GM23248 (cell line): ENCODE data around the gene THAP5. TPM values are rescaled to one million over a fixed set of nuclear protein-coding genes. Genes with fewer than 3 reads are reported as not detected.

ENCODE experiments used
- DNase-seq: peaks from one replicate; pipeline ENCODE4 v3.0.0-alpha.2; 2015
- H2AFZ ChIP-seq: fragments of 200-600 bp; sonication (generic); 2 replicates; pipeline ENCODE4 v1.6.1; 2016; ENCODE audit warnings: antibody characterized with exemption
- H3F3A ChIP-seq: fragments of 200-600 bp; sonication (generic); 2 replicates; pipeline ENCODE4 v1.6.1; 2016; ENCODE audit warnings: mild to moderate bottlenecking, antibody characterized with exemption, mixed run types; ENCODE audit not compliant: insufficient read depth
- H3K27ac ChIP-seq: fragments of 200-600 bp; sonication (generic); 2 replicates; pipeline ENCODE4 v1.5.1; 2016; ENCODE audit warnings: mild to moderate bottlenecking
- H3K27me3 ChIP-seq: fragments of 200-600 bp; sonication (generic); replicated peaks from 2 replicates; pipeline ENCODE4 v1.6.1; 2016; ENCODE audit warnings: mild to moderate bottlenecking; ENCODE audit not compliant: insufficient read depth
- H3K36me3 ChIP-seq: fragments of 200-600 bp; sonication (generic); 2 replicates; pipeline ENCODE4 v1.6.1; 2016; ENCODE audit warnings: low read depth, mild to moderate bottlenecking
- H3K4me1 ChIP-seq: fragments of 200-600 bp; sonication (generic); 2 replicates; pipeline ENCODE4 v1.6.1; 2016; ENCODE audit warnings: mild to moderate bottlenecking; ENCODE audit not compliant: insufficient read depth
- H3K4me2 ChIP-seq: fragments of 200-600 bp; sonication (generic); one replicate; pipeline ENCODE4 v1.6.1; 2016; ENCODE audit warnings: mild to moderate bottlenecking; ENCODE audit not compliant: unreplicated experiment
- H3K4me3 ChIP-seq: fragments of 200-600 bp; sonication (generic); 2 replicates; pipeline ENCODE4 v1.5.1; 2016; ENCODE audit warnings: mild to moderate bottlenecking
- H3K79me2 ChIP-seq: fragments of 200-600 bp; sonication (generic); 2 replicates; pipeline ENCODE4 v1.6.1; 2016; ENCODE audit warnings: mild to moderate bottlenecking; ENCODE audit not compliant: insufficient read depth
- H3K9ac ChIP-seq: fragments of 200-600 bp; sonication (generic); 2 replicates; pipeline ENCODE4 v1.6.1; 2016; ENCODE audit warnings: mild to moderate bottlenecking
- H3K9me2 ChIP-seq: fragments of 200-600 bp; sonication (generic); 2 replicates; pipeline ENCODE4 v1.6.1; 2016; ENCODE audit warnings: mixed run types, mild to moderate bottlenecking, moderate library complexity; ENCODE audit not compliant: insufficient read depth
- H3K9me3 ChIP-seq: fragments of 200-600 bp; sonication (generic); one replicate; pipeline ENCODE4 v1.6.1; 2017; ENCODE audit warnings: low read depth
- H4K20me1 ChIP-seq: fragments of 200-600 bp; sonication (generic); 2 replicates; pipeline ENCODE4 v1.6.0; 2016; ENCODE audit not compliant: insufficient read depth
- EZH2 ChIP-seq: fragments of 200-600 bp; sonication (generic); IDR thresholded peaks from 2 replicates; pipeline ENCODE4 v1.6.1; 2018; ENCODE audit warnings: antibody characterized with exemption, mild to moderate bottlenecking; ENCODE audit not compliant: insufficient read depth, poor library complexity, severe bottlenecking
- EZH2phosphoT487 ChIP-seq: fragments of 200-600 bp; sonication (generic); IDR thresholded peaks from 2 replicates; pipeline ENCODE4 v1.6.1; 2018; ENCODE audit warnings: antibody characterized with exemption, moderate library complexity, mild to moderate bottlenecking, low read depth; ENCODE audit not compliant: insufficient read depth
- WGBS, 2 experiments: methylation state at CpG; one replicate each; pipeline ENCODE4 v1.1.6; 2015 to 2017; ENCODE audit warnings: low lambda C conversion rate in 2 of 2, low coverage in 1 of 2; ENCODE audit errors: missing lambda C conversion rate in 2 of 2; 5-methylcytosine and 5-hydroxymethylcytosine counted together
- in situ Hi-C: fragments of 300-500 bp; cut with MboI; formaldehyde crosslinking; loops from 2 replicates; pipeline ENCODE4 v1.15.0; 2020
- polyA plus RNA-seq: library from polyadenylated mRNA; unstranded; fragments of >200 nt; fragmentation: Nextera tagmentation; extraction: Ambion mirVana; gene quantifications from 2 replicates; pipeline ENCODE4 v1.2.1, GENCODE V29; 2016
- total RNA-seq: library from RNA; depleted of rRNA; stranded (reverse); fragments of >200 nt; shearing (Covaris generic); gene quantifications from 2 replicates; pipeline ENCODE4 v1.2.3, GENCODE V29; 2014; rRNA removed

The THAP5 gene
- total and polyA plus RNA-seq, 2 experiments from 2014 or later: 23.3 to 30.9 TPM

GRCh38 chr7:108522780-108523179 lies 46.7 kb downstream of the THAP5 start:
- DNase-seq: no peak
- Histone ChIP-seq H3K9me2 (no peaks in the 10 kb centered on the region), H3K4me2 (no peak overlapping the region), H3K36me3 (no peaks in the 10 kb centered on the region), H3K4me3 (no peak overlapping the region), H3K9me3 (no peaks in the 10 kb centered on the region), H4K20me1 (no peaks in the 10 kb centered on the region), H3K4me1 (peaks cover 13% of the 10 kb centered on the region), H3K27ac (no peak overlapping the region), H3F3A (peaks cover 22% of the 10 kb centered on the region), H3K27me3 (no peaks in the 10 kb centered on the region), H2AFZ (no peak overlapping the region), H3K79me2 (peaks cover 74% of the 10 kb centered on the region), H3K9ac (no peak overlapping the region)
- WGBS, 2 experiments: 76 to 81% methylated on average over 2 of the region's 2 CpGs
- TF ChIP-seq EZH2phosphoT487: no peak
- in situ Hi-C loops: no loop called here

GRCh38 chr7:108517951-108518350 lies 51.6 kb downstream of the THAP5 start:
- no peaks in the 10 kb centered on the region for H3K4me1 ChIP-seq
- no peaks in the 10 kb centered on the region for H3F3A ChIP-seq
- H3K27me3 ChIP-seq: no peaks in the 10 kb centered on the region
- in situ Hi-C loops: no loop called here
- H3K27ac ChIP-seq: no peak overlapping the region
- H3K9ac ChIP-seq: no peak overlapping the region
- TF ChIP-seq EZH2: no peak
- no peaks in the 10 kb centered on the region for H4K20me1 ChIP-seq
- H3K9me3 ChIP-seq: no peaks in the 10 kb centered on the region
- no peak for DNase-seq
- H3K79me2 ChIP-seq: peaks cover 87% of the 10 kb centered on the region
- H2AFZ ChIP-seq: no peak overlapping the region
- no peak overlapping the region for H3K4me2 ChIP-seq
- H3K36me3 ChIP-seq: peaks cover 12% of the 10 kb centered on the region
- no peaks in the 10 kb centered on the region for H3K9me2 ChIP-seq
- H3K4me3 ChIP-seq: no peak overlapping the region
- 95 to 96% methylated on average over 3 of the region's 3 CpGs for WGBS, 2 experiments

GRCh38 chr7:108515630-108516029 lies 53.9 kb downstream of the THAP5 start:
- no peak overlapping the region for H3K27ac ChIP-seq
- WGBS, 2 experiments: 68 to 72% methylated on average over 2 of the region's 2 CpGs
- TF ChIP-seq EZH2phosphoT487 (no peak), EZH2 (no peak)
- H3F3A ChIP-seq: no peaks in the 10 kb centered on the region
- no peak overlapping the region for H3K4me2 ChIP-seq
- H4K20me1 ChIP-seq: no peaks in the 10 kb centered on the region
- no peaks in the 10 kb centered on the region for H3K9me2 ChIP-seq
- no peak overlapping the region for H3K9ac ChIP-seq
- H3K36me3 ChIP-seq: peaks cover 15% of the 10 kb centered on the region
- H3K4me1 ChIP-seq: no peaks in the 10 kb centered on the region
- in situ Hi-C loops: no loop called here
- H3K9me3 ChIP-seq: no peaks in the 10 kb centered on the region
- H3K4me3 ChIP-seq: no peak overlapping the region
- peaks cover 64% of the 10 kb centered on the region for H3K79me2 ChIP-seq
- H3K27me3 ChIP-seq: no peaks in the 10 kb centered on the region
- no peak overlapping the region for H2AFZ ChIP-seq
- DNase-seq: no peak

- Histone ChIP-seq H3K79me2 (peaks cover 61% of the 10 kb centered on the region), H3K9ac (no peak overlapping the region), H3K4me1 (no peaks in the 10 kb centered on the region), H3K9me2 (no peaks in the 10 kb centered on the region), H3K27me3 (no peaks in the 10 kb centered on the region), H3K4me3 (no peak overlapping the region), H3K4me2 (no peak overlapping the region), H3K27ac (no peak overlapping the region), H3F3A (no peaks in the 10 kb centered on the region), H4K20me1 (no peaks in the 10 kb centered on the region), H3K9me3 (no peaks in the 10 kb centered on the region), H3K36me3 (peaks cover 15% of the 10 kb centered on the region), H2AFZ (no peak overlapping the region)
- 33 to 44% methylated on average over 3 of the region's 3 CpGs for WGBS, 2 experiments
- no peak for DNase-seq
- TF ChIP-seq EZH2 (no peak), EZH2phosphoT487 (no peak)
- in situ Hi-C loops: no loop called here
Measured at GRCh38 chr7:108515013-108515412, 54.5 kb downstream of the THAP5 start.

Other genes with a start within 250 kb of the THAP5 start
- 7.0 and 11.0 TPM in 2 replicates for gene NRCAM, start 113.3 kb downstream of the THAP5 start, total RNA-seq
- 5.1 and 5.6 TPM in 2 replicates for gene NRCAM, start 113.3 kb downstream of the THAP5 start, polyA plus RNA-seq
- gene PNPLA8, start 43.6 kb downstream of the THAP5 start, total RNA-seq: 32.2 and 33.4 TPM in 2 replicates
- 29.1 and 31.0 TPM in 2 replicates for gene PNPLA8, start 43.6 kb downstream of the THAP5 start, polyA plus RNA-seq
- gene DNAJB9, start 168 bp upstream of the THAP5 start, total RNA-seq: 39.3 and 48.6 TPM in 2 replicates
- gene DNAJB9, start 168 bp upstream of the THAP5 start, polyA plus RNA-seq: 33.4 and 33.8 TPM in 2 replicates